Measurements from ENCODE around the gene TMEM214.

Gene TMEM214

GRCh38 chr2:27078267-27079194 lies 45.8 kb downstream of the TMEM214 start, which contains the start of gene EMILIN1:
EMILIN1 (plus strand) TSS chr2:27078615; CDS start chr2:27079066, 451 bp downstream.
- H3K4me3 ChIP-seq (ENCODE audit: low read depth, low read length, poor library complexity, severe bottlenecking), result no peak within 1 kb of the TSS
- no peaks in the 10 kb centered on the region; the same call in 1 of the 2 replicates for H3K27me3 ChIP-seq (ENCODE audit: insufficient read depth, low read length)
- H3K27ac ChIP-seq (ENCODE audit: low read depth, low read length, poor library complexity, severe bottlenecking), result no peak within 1 kb of the TSS

GRCh38 chr2:27079233-27080139 lies 46.7 kb downstream of the TMEM214 start:
- H2AFZ ChIP-seq (ENCODE audit: low read length), result no peak overlapping the region
- no peaks in the 10 kb centered on the region for H3K9me3 ChIP-seq (ENCODE audit: low read length)
- H3F3A ChIP-seq (ENCODE audit: insufficient read depth, low read length), result no peaks in the 10 kb centered on the region
- H3K4me1 ChIP-seq (ENCODE audit: insufficient read depth, low read length, severe bottlenecking), result peaks cover 28% of the 10 kb centered on the region
- no peak overlapping the region for H3K4me3 ChIP-seq (ENCODE audit: low read depth, low read length, poor library complexity, severe bottlenecking)
- H3K27me3 ChIP-seq (ENCODE audit: insufficient read depth, low read length), result peaks cover 1% of the 10 kb centered on the region; the same call in 1 of the 2 replicates
- no peak overlapping the region for H3K9ac ChIP-seq (ENCODE audit: low read length)
- H3K4me2 ChIP-seq (ENCODE audit: low read length), result no peak overlapping the region
- H3K9me2 ChIP-seq (ENCODE audit: low read depth, low read length), result no peaks in the 10 kb centered on the region
- TF ChIP-seq EZH2 (IDR thresholded peaks at IDR 0.05; ENCODE audit: borderline replicate concordance, low read length) (no peak), CTCF (IDR thresholded peaks at IDR 0.05; ENCODE audit: low read length) (no peak)
- H4K20me1 ChIP-seq (ENCODE audit: insufficient read depth, low read length), result no peaks in the 10 kb centered on the region
- H3K27ac ChIP-seq (ENCODE audit: low read depth, low read length, poor library complexity, severe bottlenecking), result no peak overlapping the region
- H3K36me3 ChIP-seq (ENCODE audit: insufficient read depth, low read length), result no peaks in the 10 kb centered on the region
- no peaks in the 10 kb centered on the region for H3K79me2 ChIP-seq (ENCODE audit: insufficient read depth, low read length)

More at GRCh38 chr2:27078267-27079194, 45.8 kb downstream of the TMEM214 start, which contains the start of gene EMILIN1:
- TF ChIP-seq CTCF (IDR thresholded peaks at IDR 0.05; ENCODE audit: low read length) (no peak), EZH2 (IDR thresholded peaks at IDR 0.05; ENCODE audit: borderline replicate concordance, low read length) (no peak)
- Histone ChIP-seq H3K36me3 (ENCODE audit: insufficient read depth, low read length) (no peaks in the 10 kb centered on the region), H3K9ac (ENCODE audit: low read length) (no peak within 1 kb of the TSS), H2AFZ (ENCODE audit: low read length) (no peak within 1 kb of the TSS), H3K9me3 (ENCODE audit: low read length) (no peaks in the 10 kb centered on the region), H3K4me2 (ENCODE audit: low read length) (no peak within 1 kb of the TSS), H3K79me2 (ENCODE audit: insufficient read depth, low read length) (no peaks in the 10 kb centered on the region), H3K4me1 (ENCODE audit: insufficient read depth, low read length, severe bottlenecking) (peaks cover 37% of the 10 kb centered on the region), H3F3A (ENCODE audit: insufficient read depth, low read length) (no peaks in the 10 kb centered on the region), H3K9me2 (ENCODE audit: low read depth, low read length) (no peaks in the 10 kb centered on the region), H4K20me1 (ENCODE audit: insufficient read depth, low read length) (no peaks in the 10 kb centered on the region)

GRCh38 chr2:27080140-27080469 lies 47.3 kb downstream of the TMEM214 start:
- no peak overlapping the region for H3K4me2 ChIP-seq (ENCODE audit: low read length)
- H3K9me2 ChIP-seq (ENCODE audit: low read depth, low read length), result no peaks in the 10 kb centered on the region

More at GRCh38 chr2:27080140-27080469, 47.3 kb downstream of the TMEM214 start:
- Histone ChIP-seq H3K27me3 (ENCODE audit: insufficient read depth, low read length) (peaks cover 8% of the 10 kb centered on the region; the same call in 1 of the 2 replicates), H3K4me1 (ENCODE audit: insufficient read depth, low read length, severe bottlenecking) (peaks cover 21% of the 10 kb centered on the region), H3K79me2 (ENCODE audit: insufficient read depth, low read length) (no peaks in the 10 kb centered on the region), H2AFZ (ENCODE audit: low read length) (no peak overlapping the region), H3K4me3 (ENCODE audit: low read depth, low read length, poor library complexity, severe bottlenecking) (no peak overlapping the region), H3K27ac (ENCODE audit: low read depth, low read length, poor library complexity, severe bottlenecking) (no peak overlapping the region), H3K36me3 (ENCODE audit: insufficient read depth, low read length) (no peaks in the 10 kb centered on the region), H4K20me1 (ENCODE audit: insufficient read depth, low read length) (no peaks in the 10 kb centered on the region), H3K9ac (ENCODE audit: low read length) (no peak overlapping the region), H3F3A (ENCODE audit: insufficient read depth, low read length) (no peaks in the 10 kb centered on the region), H3K9me3 (ENCODE audit: low read length) (no peaks in the 10 kb centered on the region)
- TF ChIP-seq EZH2 (IDR thresholded peaks at IDR 0.05; ENCODE audit: borderline replicate concordance, low read length), result no peak
- no peak for TF ChIP-seq CTCF (IDR thresholded peaks at IDR 0.05; ENCODE audit: low read length)

Data from OCI-LY1 (cell line).